Kasumi-1 (cell line): ENCODE data around the gene GLOD5.
A peak's percentile ranks its signal among the peaks of the same experiment; 100 is the strongest.

Experiments
- DNase-seq, 2 experiments: peaks; one replicate each; lab custom pipeline; 2025; lab: John Stamatoyannopoulos, UW

Gene GLOD5

GRCh38 chrX:48761674-48762471 is at the start of gene GLOD5:
TSS of gene GLOD5 (plus strand) at chrX:48761747. CDS start at chrX:48761791, 44 bp downstream.
- no peak for DNase-seq

GRCh38 chrX:48711929-48712505 is 49.5 kb upstream of the GLOD5 start:
- no peak for DNase-seq

- no peak for DNase-seq
Observed at GRCh38 chrX:48713847-48714246, 47.7 kb upstream of the GLOD5 start.

- DNase-seq = no peak
Observed at GRCh38 chrX:48714573-48714972, 47.0 kb upstream of the GLOD5 start.

GRCh38 chrX:48715072-48715471 is 46.5 kb upstream of the GLOD5 start:
- no peak for DNase-seq

GRCh38 chrX:48715876-48716502 is 45.6 kb upstream of the GLOD5 start:
- no peak for DNase-seq

GRCh38 chrX:48719958-48720357 is 41.6 kb upstream of the GLOD5 start:
- DNase-seq = no peak

GRCh38 chrX:48720577-48721250 is 40.8 kb upstream of the GLOD5 start:
- no peak for DNase-seq

GRCh38 chrX:48721916-48722315 is 39.6 kb upstream of the GLOD5 start:
- DNase-seq = no peak

- no peak for DNase-seq
Observed at GRCh38 chrX:48726596-48726995, 35.0 kb upstream of the GLOD5 start.

- no peak for DNase-seq
Observed at GRCh38 chrX:48728653-48729052, 32.9 kb upstream of the GLOD5 start.

- DNase-seq = no peak
Observed at GRCh38 chrX:48736303-48736702, 25.2 kb upstream of the GLOD5 start.

GRCh38 chrX:48736878-48737212 is 24.7 kb upstream of the GLOD5 start:
- no peak for DNase-seq

- peak; percentile 92 to 93 for DNase-seq
Observed at GRCh38 chrX:48737213-48737938, 24.2 kb upstream of the GLOD5 start.

GRCh38 chrX:48737940-48738339 is 23.6 kb upstream of the GLOD5 start:
- no peak for DNase-seq

GRCh38 chrX:48741834-48742233 is 19.7 kb upstream of the GLOD5 start:
- no peak for DNase-seq

- no peak for DNase-seq
Observed at GRCh38 chrX:48745222-48745621, 16.3 kb upstream of the GLOD5 start.

- no peak for DNase-seq
Observed at GRCh38 chrX:48747415-48748016, 14.0 kb upstream of the GLOD5 start.

- no peak for DNase-seq
Observed at GRCh38 chrX:48749182-48749581, 12.4 kb upstream of the GLOD5 start.

- DNase-seq = no peak
Observed at GRCh38 chrX:48751343-48751742, 10.2 kb upstream of the GLOD5 start.

GRCh38 chrX:48752498-48752897 is 9.0 kb upstream of the GLOD5 start:
- no peak for DNase-seq
